G401 (cell line): Measurements from ENCODE around the gene LGALS16. TPM values are rescaled to one million over a fixed set of nuclear protein-coding genes. Genes with fewer than 3 reads are reported as not detected.

Experiments used
- DNase-seq: peaks from one replicate; pipeline ENCODE4 v3.0.0-alpha.2; 2015; ENCODE audit warnings: low spot score
- in situ Hi-C: cut with HindIII; loops from 2 replicates; pipeline ENCODE4 v1.10.0; 2016; ENCODE audit warnings: low sequenced_read_pairs, mixed read lengths
- total RNA-seq: library from RNA; depleted of rRNA; stranded (reverse); fragments of >200 nt; shearing (Covaris generic); gene quantifications from 2 replicates; pipeline ENCODE4 v1.2.3, GENCODE V29; 2014; rRNA removed

The LGALS16 gene
- total RNA-seq, 1 experiment from 2014 or later = not detected

- in situ Hi-C loops = no loop called here
- no peak for DNase-seq
Observed at GRCh38 chr19:39709026-39709872, 53.5 kb downstream of the LGALS16 start.

Other genes with a start within 250 kb of the LGALS16 start
- gene ZFP36, start 249.1 kb upstream of the LGALS16 start, total RNA-seq = 1.1 and 1.9 TPM in 2 replicates
- gene PLEKHG2, start 243.2 kb upstream of the LGALS16 start, total RNA-seq = 18.3 and 21.3 TPM in 2 replicates
- gene RPS16, start 220.0 kb upstream of the LGALS16 start, total RNA-seq = 167 and 180 TPM in 2 replicates
- gene SUPT5H, start 210.3 kb upstream of the LGALS16 start, total RNA-seq = 84.8 and 92.4 TPM in 2 replicates
- gene TIMM50, start 175.1 kb upstream of the LGALS16 start, total RNA-seq = 159 and 162 TPM in 2 replicates
- 12.4 and 15.6 TPM in 2 replicates for gene DLL3, start 157.0 kb upstream of the LGALS16 start, total RNA-seq
- gene SELENOV, start 140.8 kb upstream of the LGALS16 start, total RNA-seq = 4.1 and 27.2 TPM in 2 replicates
- 5.3 and 15.5 TPM in 2 replicates for gene EID2B, start 123.1 kb upstream of the LGALS16 start, total RNA-seq
- gene EID2, start 115.8 kb upstream of the LGALS16 start, total RNA-seq = 19.9 and 31.4 TPM in 2 replicates
- not detected in 2 replicates for gene LGALS13, start 53.4 kb upstream of the LGALS16 start, total RNA-seq
- not detected in 2 replicates for gene LGALS14, start 48.6 kb downstream of the LGALS16 start, total RNA-seq
- gene CLC, start 82.1 kb downstream of the LGALS16 start, total RNA-seq = not detected in 2 replicates
- gene LEUTX, start 122.9 kb downstream of the LGALS16 start, total RNA-seq = 0.74 TPM in 1 of 2 replicates, not detected in the other
- 11.8 and 12.9 TPM in 2 replicates for gene DYRK1B, start 178.2 kb downstream of the LGALS16 start, total RNA-seq
- 505 and 527 TPM in 2 replicates for gene FBL, start 190.5 kb downstream of the LGALS16 start, total RNA-seq